Osteoblast (primary cell): ENCODE measurements around the gene FOXD3. TPM values are rescaled to one million over a fixed set of nuclear protein-coding genes. Genes with fewer than 3 reads are reported as not detected.

Source experiments
- DNase-seq: peaks from one replicate; pipeline ENCODE4 v3.0.0; 2011; ENCODE audit warnings: low spot score, mixed read lengths; ENCODE audit not compliant: insufficient read length; ENCODE audit errors: missing footprints
- H2AFZ ChIP-seq: 2 replicates; pipeline ENCODE4 v1.6.0; 2011; ENCODE audit warnings: mild to moderate bottlenecking, low read length
- H3K27ac ChIP-seq: 2 replicates; pipeline ENCODE4 v1.5.1; 2011; ENCODE audit warnings: mild to moderate bottlenecking, low read depth, low read length, moderate library complexity
- H3K27me3 ChIP-seq: 2 replicates; pipeline ENCODE4 v1.6.0; 2012; ENCODE audit warnings: mild to moderate bottlenecking, control low read depth, inconsistent platforms, low read length, moderate library complexity; ENCODE audit not compliant: insufficient read depth
- H3K36me3 ChIP-seq: 2 replicates; pipeline ENCODE4 v1.5.1; 2011; ENCODE audit warnings: mild to moderate bottlenecking, low read length, control low read depth, moderate library complexity; ENCODE audit not compliant: insufficient read depth
- H3K4me1 ChIP-seq: 2 replicates; pipeline ENCODE4 v1.5.1; 2011; ENCODE audit warnings: mild to moderate bottlenecking, low read length, control low read depth, moderate library complexity; ENCODE audit not compliant: insufficient read depth
- H3K4me2 ChIP-seq: 2 replicates; pipeline ENCODE4 v1.6.0; 2011; ENCODE audit warnings: mild to moderate bottlenecking, low read length; ENCODE audit not compliant: insufficient read depth
- H3K4me3 ChIP-seq: fragments of 200-600 bp; sonication (generic); 3 replicates; pipeline ENCODE4 v1.5.1; 2012; ENCODE audit warnings: mild to moderate bottlenecking, low read length, inconsistent platforms; ENCODE audit not compliant: insufficient read depth
- H3K79me2 ChIP-seq: 2 replicates; pipeline ENCODE4 v1.6.0; 2012; ENCODE audit warnings: mild to moderate bottlenecking, low read length, control low read depth, inconsistent platforms; ENCODE audit not compliant: insufficient read depth
- H3K9me3 ChIP-seq: 2 replicates; pipeline ENCODE4 v1.5.1; 2011; ENCODE audit warnings: low read depth, low read length, control low read depth
- H4K20me1 ChIP-seq: 2 replicates; pipeline ENCODE4 v1.6.0; 2012; ENCODE audit warnings: mild to moderate bottlenecking, low read length, control low read depth; ENCODE audit not compliant: insufficient read depth
- total RNA-seq: library from RNA; depleted of rRNA; stranded (reverse); fragments of >200 nt; gene quantifications from 2 replicates; pipeline ENCODE4 v1.2.3, GENCODE V29; 2012
- TF ChIP-seq, protein P1 (sequence below): IDR thresholded peaks from 2 replicates; pipeline ENCODE4 v1.5.1; 2011; ENCODE audit warnings: mild to moderate bottlenecking, low read depth, low read length, moderate library complexity; ENCODE audit errors: extremely low read depth

FOXD3 gene
- total RNA-seq, 1 donor, result not detected

DNA sequence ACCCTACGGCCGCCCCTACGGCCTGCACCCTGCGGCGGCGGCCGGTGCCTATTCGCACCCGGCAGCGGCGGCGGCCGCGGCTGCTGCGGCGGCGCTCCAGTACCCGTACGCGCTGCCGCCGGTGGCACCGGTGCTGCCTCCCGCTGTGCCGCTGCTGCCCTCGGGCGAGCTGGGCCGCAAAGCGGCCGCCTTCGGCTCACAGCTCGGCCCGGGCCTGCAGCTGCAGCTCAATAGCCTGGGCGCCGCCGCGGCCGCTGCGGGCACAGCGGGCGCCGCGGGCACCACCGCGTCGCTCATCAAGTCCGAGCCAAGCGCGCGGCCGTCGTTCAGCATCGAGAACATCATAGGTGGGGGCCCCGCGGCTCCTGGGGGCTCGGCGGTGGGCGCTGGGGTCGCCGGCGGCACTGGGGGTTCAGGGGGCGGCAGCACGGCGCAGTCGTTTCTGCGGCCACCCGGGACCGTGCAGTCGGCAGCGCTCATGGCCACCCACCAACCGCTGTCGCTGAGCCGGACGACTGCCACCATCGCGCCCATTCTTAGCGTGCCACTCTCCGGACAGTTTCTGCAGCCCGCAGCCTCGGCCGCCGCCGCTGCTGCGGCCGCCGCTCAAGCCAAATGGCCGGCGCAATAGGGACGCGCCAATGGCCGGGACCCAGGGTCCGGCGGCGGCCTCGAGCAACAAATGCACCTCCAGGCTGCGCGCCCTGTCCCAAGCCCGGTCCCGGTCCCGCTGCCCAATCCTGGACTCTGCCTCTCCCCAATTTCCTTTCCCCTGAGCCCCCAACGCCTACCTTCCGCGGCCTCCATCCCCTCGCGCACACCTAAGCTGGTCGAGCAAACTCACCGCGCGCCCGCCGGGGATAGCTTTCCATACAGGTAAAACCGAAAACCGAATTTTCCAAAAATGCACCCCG lies 1.8 kb downstream of the FOXD3 start:
- peaks cover 100% of the 10 kb centered on the region for H3K27me3 ChIP-seq
- no peak overlapping the region for H2AFZ ChIP-seq
- H3K4me2 ChIP-seq, result no peak overlapping the region

DNA sequence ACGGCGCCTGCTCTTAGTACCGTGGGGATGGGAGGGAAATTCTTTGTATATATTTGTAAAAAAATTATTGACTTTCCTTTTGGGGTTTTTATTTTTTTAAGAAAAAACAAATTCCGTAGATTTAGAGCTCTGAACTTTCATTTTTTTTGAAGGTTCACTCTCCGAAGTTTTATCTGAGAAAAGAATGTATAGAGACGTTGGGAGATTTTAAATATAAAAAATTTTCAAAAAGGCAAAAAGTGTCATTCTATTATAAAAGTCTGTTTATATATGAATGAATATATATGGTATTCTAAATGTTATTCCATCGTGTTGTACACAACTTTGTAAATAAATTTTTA lies 2.4 kb downstream of the FOXD3 start:
- H3K9me3 ChIP-seq, result no peaks in the 10 kb centered on the region
- H2AFZ ChIP-seq, result no peak overlapping the region
- H3K4me1 ChIP-seq, result peaks cover 2% of the 10 kb centered on the region
- H3K4me2 ChIP-seq, result no peak overlapping the region
- peaks cover 100% of the 10 kb centered on the region for H3K27me3 ChIP-seq
- no peak for DNase-seq
- H4K20me1 ChIP-seq, result no peaks in the 10 kb centered on the region
- no peaks in the 10 kb centered on the region for H3K36me3 ChIP-seq
- H3K4me3 ChIP-seq, result no peak overlapping the region
- no peaks in the 10 kb centered on the region for H3K79me2 ChIP-seq
- TF ChIP-seq, protein P1, sequence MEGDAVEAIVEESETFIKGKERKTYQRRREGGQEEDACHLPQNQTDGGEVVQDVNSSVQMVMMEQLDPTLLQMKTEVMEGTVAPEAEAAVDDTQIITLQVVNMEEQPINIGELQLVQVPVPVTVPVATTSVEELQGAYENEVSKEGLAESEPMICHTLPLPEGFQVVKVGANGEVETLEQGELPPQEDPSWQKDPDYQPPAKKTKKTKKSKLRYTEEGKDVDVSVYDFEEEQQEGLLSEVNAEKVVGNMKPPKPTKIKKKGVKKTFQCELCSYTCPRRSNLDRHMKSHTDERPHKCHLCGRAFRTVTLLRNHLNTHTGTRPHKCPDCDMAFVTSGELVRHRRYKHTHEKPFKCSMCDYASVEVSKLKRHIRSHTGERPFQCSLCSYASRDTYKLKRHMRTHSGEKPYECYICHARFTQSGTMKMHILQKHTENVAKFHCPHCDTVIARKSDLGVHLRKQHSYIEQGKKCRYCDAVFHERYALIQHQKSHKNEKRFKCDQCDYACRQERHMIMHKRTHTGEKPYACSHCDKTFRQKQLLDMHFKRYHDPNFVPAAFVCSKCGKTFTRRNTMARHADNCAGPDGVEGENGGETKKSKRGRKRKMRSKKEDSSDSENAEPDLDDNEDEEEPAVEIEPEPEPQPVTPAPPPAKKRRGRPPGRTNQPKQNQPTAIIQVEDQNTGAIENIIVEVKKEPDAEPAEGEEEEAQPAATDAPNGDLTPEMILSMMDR, result no peak
- no peak overlapping the region for H3K27ac ChIP-seq

More for the DNA sequence above, 1.8 kb downstream of the FOXD3 start:
- H3K79me2 ChIP-seq, result no peaks in the 10 kb centered on the region
- TF ChIP-seq, protein P1, result no peak
- no peaks in the 10 kb centered on the region for H3K36me3 ChIP-seq
- DNase-seq, result peak; percentile 63
- H3K4me1 ChIP-seq, result peaks cover 2% of the 10 kb centered on the region
- H4K20me1 ChIP-seq, result no peaks in the 10 kb centered on the region
- no peaks in the 10 kb centered on the region for H3K9me3 ChIP-seq
- H3K27ac ChIP-seq, result no peak overlapping the region
- H3K4me3 ChIP-seq, result no peak overlapping the region

DNA sequence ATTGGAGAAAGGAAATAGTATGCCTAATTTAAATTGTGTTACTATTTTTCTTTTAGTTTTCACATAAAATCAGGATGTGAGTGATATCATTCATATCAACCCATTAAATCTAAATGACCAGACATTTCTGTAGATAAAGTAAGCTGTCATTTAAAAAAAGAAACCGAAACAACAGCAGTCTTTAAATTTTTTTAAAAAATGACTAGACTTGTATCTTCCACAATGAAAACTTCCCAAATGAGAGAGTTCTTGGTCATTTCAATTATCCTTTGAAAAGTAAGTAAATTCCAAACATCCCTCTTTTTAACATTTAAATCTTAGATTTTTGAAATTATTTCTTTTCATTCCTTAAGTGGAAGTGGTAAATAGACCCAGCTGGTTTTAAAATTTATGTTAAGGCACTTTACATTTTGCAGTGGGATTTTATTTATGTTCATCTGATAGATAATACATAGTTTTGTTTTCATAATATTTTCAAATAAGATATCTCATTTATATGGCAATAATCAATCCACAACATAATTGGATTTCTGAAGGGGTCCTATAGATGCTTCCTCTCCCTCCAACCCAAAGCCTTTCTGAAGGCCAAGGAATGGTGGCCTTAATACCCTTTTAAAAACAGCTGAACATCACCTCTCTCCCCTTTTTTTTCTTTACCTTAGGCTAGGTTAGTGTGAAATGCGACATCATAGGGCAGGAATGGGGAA lies 3.1 kb downstream of the FOXD3 start:
- H3K27me3 ChIP-seq, result peaks cover 100% of the 10 kb centered on the region

More for the DNA sequence above, 3.1 kb downstream of the FOXD3 start:
- Histone ChIP-seq H3K4me3 (no peak overlapping the region), H3K9me3 (no peaks in the 10 kb centered on the region), H3K27ac (no peak overlapping the region), H2AFZ (no peak overlapping the region), H4K20me1 (no peaks in the 10 kb centered on the region), H3K36me3 (no peaks in the 10 kb centered on the region), H3K4me2 (no peak overlapping the region), H3K79me2 (no peaks in the 10 kb centered on the region), H3K4me1 (peaks cover 2% of the 10 kb centered on the region)
- TF ChIP-seq, protein P1, result no peak
- DNase-seq, result no peak
